ENCODE measurements around the gene HPCAL1.

GRCh38 chr2:10288606-10289005, 14.1 kb upstream of the HPCAL1 start:
- TF ChIP-seq POLR2A (IDR thresholded peaks at IDR 0.05) (no peak), CTCF (IDR thresholded peaks at IDR 0.05) (no peak)

Measured in body of pancreas (tissue), 4 donors.